SU-DHL-6 (cell line): ENCODE results near the gene TENM4.

ENCODE experiments used
- CTCF ChIP-seq: fragments of 200-600 bp; sonication (generic); IDR thresholded peaks from one replicate; pipeline ENCODE4 v1.5.1; 2017; ENCODE audit warnings: antibody characterized with exemption, mild to moderate bottlenecking, low read length, moderate library complexity; ENCODE audit not compliant: insufficient read depth, poor library complexity, severe bottlenecking
- EZH2phosphoT487 ChIP-seq: fragments of 200-600 bp; sonication (generic), shearing (Covaris generic); conservative IDR thresholded peaks from 2 replicates; pipeline ENCODE4 v1.6.1; 2018; ENCODE audit warnings: mild to moderate bottlenecking, antibody characterized with exemption, low read length, moderate library complexity, mixed read lengths

GRCh38 chr11:79022265-79022664, 418.6 kb downstream of the TENM4 start:
- no peak for TF ChIP-seq CTCF
- no peak for TF ChIP-seq EZH2phosphoT487
